IPS-15b (cell line): Measurements from ENCODE around the gene PPFIA4.
A peak's percentile ranks its signal among the peaks of the same experiment; 100 is the strongest.

Experiments used
- H3K27me3 ChIP-seq: one replicate; pipeline ENCODE4 v1.6.1; 2013; ENCODE audit warnings: low read length; ENCODE audit not compliant: control insufficient read depth, insufficient read depth
- H3K36me3 ChIP-seq: one replicate; pipeline ENCODE4 v1.6.1; 2013; ENCODE audit warnings: low read length; ENCODE audit not compliant: control insufficient read depth, insufficient read depth
- H3K4me1 ChIP-seq: one replicate; pipeline ENCODE4 v1.6.1; 2013; ENCODE audit warnings: mild to moderate bottlenecking, low read length; ENCODE audit not compliant: control insufficient read depth, insufficient read depth
- H3K4me3 ChIP-seq: one replicate; pipeline ENCODE4 v1.5.1; 2013; ENCODE audit warnings: low read depth, low read length
- H3K9ac ChIP-seq: one replicate; pipeline ENCODE4 v1.6.1; 2013; ENCODE audit warnings: low read depth, mild to moderate bottlenecking, low read length
- H3K9me3 ChIP-seq: one replicate; pipeline ENCODE4 v1.6.1; 2013; ENCODE audit warnings: mild to moderate bottlenecking, low read length; ENCODE audit not compliant: control insufficient read depth, insufficient read depth

The PPFIA4 gene

DNA sequence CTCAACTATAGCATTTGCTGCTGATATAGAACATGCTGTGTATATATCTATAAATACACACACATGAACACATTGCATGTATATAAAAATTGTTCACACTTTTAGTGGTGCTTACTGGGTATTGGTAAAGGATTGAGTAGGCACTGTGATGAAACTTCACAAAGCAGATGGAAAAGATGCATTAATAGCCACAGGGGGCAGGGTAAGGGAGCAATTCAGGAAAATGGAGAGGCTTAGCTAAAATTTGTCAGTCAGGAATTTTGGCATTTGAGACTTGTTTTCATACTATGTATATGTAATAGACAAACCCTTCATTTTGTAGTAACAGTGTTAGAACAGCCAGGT is 633 bp upstream of the PPFIA4 start:
- H3K9me3 ChIP-seq: no peaks in the 10 kb centered on the region
- no peak overlapping the region for H3K9ac ChIP-seq
- H3K27me3 ChIP-seq: peaks cover 33% of the 10 kb centered on the region
- peaks cover 6% of the 10 kb centered on the region for H3K4me1 ChIP-seq
- peaks cover 8% of the 10 kb centered on the region for H3K36me3 ChIP-seq
- peak overlapping the region; percentile 45 for H3K4me3 ChIP-seq

DNA sequence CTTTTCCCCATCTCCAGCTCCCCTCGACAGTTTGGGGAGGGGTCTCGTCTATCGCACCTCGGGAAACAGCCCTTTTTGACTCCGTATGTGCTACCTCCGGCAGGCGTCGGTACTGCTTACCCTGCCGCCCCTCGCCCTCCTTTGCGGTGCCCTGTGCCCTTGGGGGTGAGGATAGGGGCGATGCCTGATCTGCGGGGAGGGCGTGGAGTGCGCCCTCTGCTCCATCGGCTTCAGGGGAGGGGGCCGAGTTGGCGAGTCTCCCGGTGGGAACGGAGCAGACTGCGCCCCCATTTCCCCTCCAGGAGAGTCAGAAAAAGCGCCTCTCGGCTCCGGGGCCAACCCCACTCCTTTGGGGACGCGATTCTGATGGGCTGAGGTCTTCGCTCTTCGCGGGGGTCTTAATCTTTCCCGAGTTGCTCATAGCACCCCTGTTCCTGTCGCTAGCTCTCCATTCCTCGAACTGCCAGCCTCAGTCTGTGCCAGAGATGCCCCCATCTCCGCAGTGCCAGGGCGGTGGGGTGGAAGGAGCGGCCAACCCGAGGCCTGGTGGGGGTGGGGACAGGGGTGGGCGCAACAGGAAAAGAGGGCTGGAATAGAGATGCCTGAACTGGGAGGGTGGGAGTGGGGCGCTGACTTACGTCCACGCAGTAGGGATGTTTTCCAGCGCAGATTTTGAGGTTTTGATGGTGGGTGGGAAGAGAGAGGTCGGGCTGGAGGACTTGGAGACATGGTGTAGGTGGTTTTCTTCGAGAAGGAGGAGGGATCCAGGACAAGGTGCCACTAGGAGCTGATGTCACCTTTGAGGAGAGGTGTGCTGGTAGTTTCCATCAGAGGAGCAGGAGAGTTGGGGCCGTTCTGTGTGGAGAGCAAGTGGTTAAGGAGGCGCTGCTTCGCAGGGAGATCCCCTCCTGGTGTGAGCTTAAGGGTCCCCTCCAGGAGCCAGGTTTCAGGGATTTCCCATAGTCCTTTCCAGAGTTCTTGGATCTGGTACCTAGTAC is 674 bp downstream of the PPFIA4 start:
- Histone ChIP-seq H3K27me3 (peaks cover 33% of the 10 kb centered on the region), H3K4me1 (peaks cover 6% of the 10 kb centered on the region), H3K4me3 (peak overlapping the region; percentile 93), H3K36me3 (peaks cover 8% of the 10 kb centered on the region), H3K9ac (peak overlapping the region; percentile 83), H3K9me3 (no peaks in the 10 kb centered on the region)

DNA sequence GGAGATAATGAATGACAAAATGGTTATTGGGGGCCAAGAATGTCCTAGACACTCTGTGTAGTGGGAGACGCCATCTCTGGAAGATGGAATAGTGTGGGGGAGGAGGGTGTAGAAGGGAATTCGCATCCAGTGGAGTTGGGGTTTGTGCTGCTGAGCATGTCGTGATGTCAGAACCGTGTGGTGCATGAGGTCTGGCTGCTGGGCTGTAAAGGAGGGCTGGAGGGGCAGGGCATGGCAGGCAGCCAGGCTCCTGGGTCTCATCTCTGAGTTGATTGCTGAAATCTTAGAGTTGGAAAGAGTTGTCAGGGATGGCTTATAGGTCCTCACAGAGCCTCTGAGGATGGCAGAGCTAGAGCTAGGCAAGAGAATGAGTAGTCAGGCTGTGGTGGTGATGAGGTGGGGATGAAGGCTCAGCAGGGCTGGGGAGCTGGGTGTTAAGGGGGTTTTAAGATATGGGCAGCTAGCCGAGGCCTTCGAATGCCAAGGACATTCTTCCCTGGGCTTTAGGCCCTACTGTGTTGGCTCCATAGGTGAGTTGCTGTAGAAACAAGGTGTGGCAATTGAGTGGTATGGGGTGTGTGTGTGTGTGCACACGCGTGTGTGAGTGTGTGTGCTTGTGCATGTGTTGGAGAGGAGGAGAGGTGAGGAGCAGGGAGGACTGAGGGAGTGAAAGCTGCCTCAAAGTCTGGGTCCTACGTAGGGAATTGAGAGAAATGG is 1.9 kb downstream of the PPFIA4 start:
- Histone ChIP-seq H3K4me1 (peaks cover 6% of the 10 kb centered on the region), H3K27me3 (peaks cover 33% of the 10 kb centered on the region), H3K36me3 (peaks cover 6% of the 10 kb centered on the region), H3K9ac (no peak overlapping the region), H3K4me3 (peak overlapping the region; percentile 93), H3K9me3 (no peaks in the 10 kb centered on the region)

DNA sequence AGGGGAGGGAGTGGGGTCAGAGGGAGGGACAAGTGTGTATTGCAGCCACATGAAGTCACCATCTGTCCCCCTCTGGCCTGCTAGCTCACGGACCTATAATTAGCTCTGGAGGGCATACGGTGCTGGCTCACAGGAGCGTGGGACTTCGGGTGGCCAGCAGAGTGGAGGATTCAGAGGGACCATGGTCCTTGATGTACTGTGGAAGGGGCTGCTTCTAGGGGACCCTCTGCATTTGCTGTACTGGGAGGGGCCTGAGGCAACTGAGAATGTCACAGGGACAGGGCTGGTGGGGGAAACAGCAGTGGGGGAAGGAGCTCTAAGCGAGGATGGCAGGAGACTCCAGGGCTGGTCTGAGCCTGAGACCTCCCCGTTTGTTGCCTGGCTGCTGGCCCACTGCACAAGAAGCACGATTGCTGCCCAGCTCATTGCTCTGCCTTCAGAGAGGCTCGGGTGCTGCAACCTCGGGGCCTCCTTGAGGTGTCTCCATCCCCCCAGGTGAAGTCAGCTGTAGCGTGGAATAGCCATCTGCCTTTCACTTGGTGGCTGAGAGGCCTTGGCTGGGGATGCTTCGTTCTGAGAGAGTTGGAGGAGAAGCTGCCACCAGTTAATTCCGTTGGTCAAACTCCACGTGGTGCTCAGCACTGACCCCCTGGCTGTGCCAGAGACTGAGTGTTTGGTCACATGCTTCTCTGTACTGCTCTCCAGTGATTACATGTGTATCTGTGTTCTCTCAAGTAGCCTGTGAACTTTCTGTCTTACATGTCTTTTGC is 2.7 kb downstream of the PPFIA4 start:
- H3K4me1 ChIP-seq: peaks cover 6% of the 10 kb centered on the region
- H3K36me3 ChIP-seq: peaks cover 5% of the 10 kb centered on the region
- H3K9ac ChIP-seq: no peak overlapping the region
- peaks cover 33% of the 10 kb centered on the region for H3K27me3 ChIP-seq
- H3K9me3 ChIP-seq: no peaks in the 10 kb centered on the region
- H3K4me3 ChIP-seq: no peak overlapping the region

DNA sequence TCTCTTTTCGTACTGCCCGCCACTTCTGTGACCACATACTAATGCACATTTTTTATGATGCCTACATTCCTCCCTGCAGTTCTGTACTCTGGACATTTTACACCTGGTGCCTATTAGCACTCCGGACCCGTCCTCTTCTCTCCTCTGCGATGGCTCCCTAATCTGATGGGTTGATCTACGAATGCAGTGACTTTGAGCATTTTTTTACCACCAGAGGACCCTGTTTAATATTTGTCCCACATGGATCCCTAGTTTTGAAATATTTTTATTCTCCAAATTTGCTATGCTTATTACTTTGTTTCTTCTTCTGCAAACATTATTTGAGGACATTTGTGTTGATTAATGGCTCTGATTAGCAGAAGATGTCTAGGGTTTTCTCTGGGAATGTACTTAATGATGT is 5.2 kb downstream of the PPFIA4 start:
- Histone ChIP-seq H3K27me3 (peaks cover 32% of the 10 kb centered on the region), H3K4me3 (no peak overlapping the region), H3K4me1 (peaks cover 6% of the 10 kb centered on the region), H3K36me3 (no peaks in the 10 kb centered on the region), H3K9ac (no peak overlapping the region), H3K9me3 (no peaks in the 10 kb centered on the region)

DNA sequence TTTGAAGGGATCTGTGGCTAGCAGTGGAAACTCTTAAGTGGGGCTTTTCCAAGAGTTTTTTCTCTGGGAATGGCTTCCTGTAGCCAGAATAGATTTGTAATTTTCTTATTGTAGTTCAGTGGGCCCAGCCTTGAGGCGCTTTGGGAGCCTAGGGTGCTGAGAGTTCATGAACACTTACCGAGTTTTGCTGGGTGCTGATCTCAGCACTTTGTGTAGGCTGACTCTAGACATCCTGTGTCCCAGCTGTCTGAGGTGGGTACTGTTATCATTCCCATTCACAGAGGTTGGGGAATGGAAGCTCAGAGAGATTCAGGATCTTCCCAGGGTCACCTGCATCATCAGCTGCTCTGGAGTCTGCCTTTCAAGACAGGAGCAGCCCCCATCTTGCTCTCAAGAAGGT is 7.0 kb downstream of the PPFIA4 start:
- Histone ChIP-seq H3K9ac (no peak overlapping the region), H3K4me3 (no peak overlapping the region), H3K9me3 (no peaks in the 10 kb centered on the region), H3K4me1 (no peaks in the 10 kb centered on the region), H3K36me3 (no peaks in the 10 kb centered on the region), H3K27me3 (peaks cover 14% of the 10 kb centered on the region)

DNA sequence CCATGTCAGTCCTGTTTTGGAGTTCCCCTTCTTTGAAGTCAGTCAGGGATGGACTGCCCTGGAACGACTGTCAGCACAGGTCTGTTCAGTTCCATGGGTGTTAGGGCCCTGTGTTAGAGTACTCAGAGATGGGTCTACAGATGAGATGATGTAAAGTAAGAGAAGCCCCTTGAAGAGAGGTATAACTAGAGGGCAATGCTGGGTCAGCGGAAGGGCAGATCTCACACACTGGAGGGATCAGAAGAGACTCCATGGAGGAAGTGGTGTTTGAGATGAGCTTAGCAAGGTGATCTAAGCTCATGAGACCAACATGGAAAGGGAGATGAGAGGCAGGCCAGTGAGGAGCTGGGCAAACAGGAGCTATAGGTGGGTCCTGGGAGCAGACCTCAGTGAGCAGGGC is 7.6 kb downstream of the PPFIA4 start:
- H3K4me3 ChIP-seq: no peak overlapping the region
- H3K9me3 ChIP-seq: no peaks in the 10 kb centered on the region
- peaks cover 8% of the 10 kb centered on the region for H3K27me3 ChIP-seq
- H3K4me1 ChIP-seq: no peaks in the 10 kb centered on the region
- no peak overlapping the region for H3K9ac ChIP-seq
- H3K36me3 ChIP-seq: no peaks in the 10 kb centered on the region

DNA sequence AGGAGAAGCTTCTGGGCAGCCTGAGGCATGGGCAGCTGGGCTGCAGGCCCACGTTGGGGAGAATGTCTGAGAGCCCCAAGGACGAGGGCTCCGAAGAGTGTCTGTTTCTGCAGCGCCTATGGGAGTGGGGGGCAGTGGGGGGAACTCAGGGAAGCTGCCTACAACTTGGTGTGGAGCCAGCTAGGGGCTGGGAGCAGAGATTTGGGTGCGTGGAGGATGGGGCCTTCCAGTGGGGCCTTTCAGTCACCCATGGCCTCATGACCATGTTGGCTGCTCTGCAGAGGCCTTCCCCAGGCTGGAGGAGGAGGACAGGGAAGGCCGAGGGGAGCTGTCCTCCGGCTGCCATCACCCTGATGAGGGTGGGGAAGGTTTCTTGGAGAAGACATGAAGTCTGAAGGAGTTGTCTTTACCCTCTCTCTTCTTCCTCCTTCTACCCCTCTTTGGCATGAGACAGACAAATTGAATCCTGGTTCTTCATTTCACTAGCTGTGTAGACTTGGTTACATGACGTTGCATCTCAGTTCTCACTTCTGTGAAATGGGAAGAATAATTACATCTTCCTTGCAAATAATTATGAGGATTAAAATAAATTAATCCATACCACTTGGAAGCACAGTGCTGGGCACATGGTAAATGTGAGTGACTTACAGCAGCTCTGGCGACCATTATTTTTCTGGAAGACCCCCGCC is 8.3 kb downstream of the PPFIA4 start:
- peaks cover 2% of the 10 kb centered on the region for H3K4me1 ChIP-seq
- H3K9me3 ChIP-seq: no peaks in the 10 kb centered on the region
- no peaks in the 10 kb centered on the region for H3K36me3 ChIP-seq
- H3K4me3 ChIP-seq: no peak overlapping the region
- H3K9ac ChIP-seq: no peak overlapping the region
- peaks cover 1% of the 10 kb centered on the region for H3K27me3 ChIP-seq

DNA sequence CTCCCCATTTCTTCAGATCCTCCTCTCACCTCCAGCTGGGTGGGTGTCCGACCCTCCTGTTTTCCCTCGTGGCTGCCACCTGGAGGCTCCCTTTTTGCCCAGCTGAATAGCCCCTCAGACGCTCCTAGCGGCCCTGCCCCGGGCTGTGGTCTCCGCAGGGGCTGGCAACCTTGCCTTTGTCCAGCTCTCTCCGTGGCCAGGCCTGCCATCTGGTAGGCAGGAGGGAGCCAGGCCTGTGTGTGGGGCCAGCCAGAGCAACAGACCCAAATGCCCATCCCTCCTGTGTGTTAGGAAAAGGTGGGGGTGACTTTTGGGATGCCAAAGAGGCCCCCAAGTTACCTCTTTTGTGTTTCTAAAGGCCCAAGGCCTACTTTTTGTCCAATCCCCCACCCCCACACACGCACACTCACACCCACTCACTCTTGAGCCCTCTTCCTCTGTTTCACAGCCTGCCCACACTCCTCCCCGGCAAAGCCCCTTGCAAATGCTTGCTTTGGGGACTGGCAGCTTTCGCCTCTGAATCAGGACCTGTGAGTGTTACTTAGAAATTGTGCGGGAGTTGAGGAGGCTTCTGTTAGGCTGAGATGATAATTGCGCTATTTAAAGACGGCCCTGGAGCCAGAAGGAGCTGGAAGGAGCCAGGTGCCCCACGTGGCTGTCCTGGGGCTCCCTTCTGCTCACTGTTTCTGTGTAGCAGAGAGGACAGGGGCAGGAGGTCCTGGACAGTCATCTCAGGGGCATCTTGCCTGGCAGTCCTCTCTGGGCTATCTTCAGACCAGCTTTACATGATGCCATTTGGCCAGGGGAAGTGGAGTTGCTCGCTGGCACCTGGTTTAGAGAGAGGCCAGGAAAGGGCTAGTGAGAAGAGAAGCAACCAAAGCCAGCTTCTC is 9.1 kb downstream of the PPFIA4 start:
- Histone ChIP-seq H3K27me3 (no peaks in the 10 kb centered on the region), H3K9ac (no peak overlapping the region), H3K36me3 (no peaks in the 10 kb centered on the region), H3K9me3 (no peaks in the 10 kb centered on the region), H3K4me3 (no peak overlapping the region), H3K4me1 (peaks cover 4% of the 10 kb centered on the region)

DNA sequence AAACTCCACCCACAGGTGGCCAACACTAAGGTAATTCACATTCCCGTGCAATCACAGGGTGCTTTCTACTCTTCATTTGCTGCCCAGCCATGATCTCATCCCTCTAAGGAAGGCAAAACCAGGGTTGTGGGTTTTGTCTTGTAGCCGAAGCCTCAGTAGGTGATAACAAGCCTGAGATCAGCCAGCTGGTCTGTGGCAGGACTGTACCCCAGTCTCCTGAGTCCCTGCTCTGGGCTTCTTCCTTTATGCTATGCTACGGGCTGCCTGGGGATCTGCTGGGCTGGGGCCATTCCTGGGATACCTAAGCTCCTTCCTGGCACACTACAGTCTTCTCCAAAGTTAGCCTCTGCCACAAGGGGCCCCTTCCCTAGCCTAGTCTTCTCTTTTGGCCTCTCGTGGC is 9.8 kb downstream of the PPFIA4 start:
- H3K9ac ChIP-seq: no peak overlapping the region
- H3K36me3 ChIP-seq: no peaks in the 10 kb centered on the region
- no peaks in the 10 kb centered on the region for H3K9me3 ChIP-seq
- no peaks in the 10 kb centered on the region for H3K27me3 ChIP-seq
- H3K4me1 ChIP-seq: peaks cover 4% of the 10 kb centered on the region
- no peak overlapping the region for H3K4me3 ChIP-seq
